OCI-LY1 (cell line): ENCODE data around the gene SPATA12.

ENCODE experiments used
- CTCF ChIP-seq: fragments of 200-600 bp; sonication (generic), shearing (Covaris generic); IDR thresholded peaks from 2 replicates; pipeline ENCODE4 v1.5.1; 2017; ENCODE audit warnings: mild to moderate bottlenecking, antibody characterized with exemption, low read length, moderate library complexity, mixed read lengths
- EZH2 ChIP-seq: fragments of 200-600 bp; sonication (generic), shearing (Covaris generic); IDR thresholded peaks from 2 replicates; pipeline ENCODE4 v1.8.0; 2017; ENCODE audit warnings: borderline replicate concordance, mixed run types, mild to moderate bottlenecking, antibody characterized with exemption, low read length, moderate library complexity, mixed read lengths

GRCh38 chr3:57095363-57095762 lies 34.9 kb downstream of the SPATA12 start:
- no peak for TF ChIP-seq CTCF
- TF ChIP-seq EZH2, result no peak
